HEK293T (cell line): Measurements from ENCODE around the gene CBX6.

Source experiments
- CTCF ChIA-PET: fragments of 350-600 bp; formaldehyde crosslinking; extraction: SDS; loops from one replicate; lab custom pipeline; 2021; ENCODE audit warnings: antibody characterized with exemption, inconsistent platforms; lab: Yijun Ruan, JAX
- POLR2A ChIA-PET: fragments of 350-600 bp; formaldehyde crosslinking; extraction: SDS; loops from one replicate; lab custom pipeline; 2020; ENCODE audit warnings: antibody characterized with exemption, inconsistent platforms; lab: Yijun Ruan, JAX
- DNase-seq: peaks from one replicate; pipeline ENCODE4 v3.0.0; 2012; ENCODE audit warnings: mixed read lengths; ENCODE audit errors: extremely low spot score
- ARNT ChIP-seq: fragments of 450-650 bp; IDR thresholded peaks from 2 replicates; pipeline ENCODE4 v1.6.1; 2017; ENCODE audit warnings: mild to moderate bottlenecking
- BHLHE40 ChIP-seq: fragments of 450-650 bp; IDR thresholded peaks from 2 replicates; pipeline ENCODE4 v1.6.1; 2016; ENCODE audit warnings: mild to moderate bottlenecking, moderate library complexity, borderline replicate concordance
- CTBP1 ChIP-seq: fragments of 450-650 bp; IDR thresholded peaks from 2 replicates; pipeline ENCODE4 v1.6.1; 2016; ENCODE audit warnings: borderline replicate concordance
- ELF4 ChIP-seq: fragments of 450-650 bp; IDR thresholded peaks from 2 replicates; pipeline ENCODE4 v1.6.1; 2017; ENCODE audit warnings: antibody characterized with exemption
- FOXA1 ChIP-seq: fragments of 450-650 bp; IDR thresholded peaks from 2 replicates; pipeline ENCODE4 v1.6.1; 2016; ENCODE audit warnings: mild to moderate bottlenecking
- FOXK2 ChIP-seq: fragments of 450-650 bp; IDR thresholded peaks from 2 replicates; pipeline ENCODE4 v1.6.1; 2016; ENCODE audit warnings: mild to moderate bottlenecking
- FOXM1 ChIP-seq: fragments of 450-650 bp; IDR thresholded peaks from 2 replicates; pipeline ENCODE4 v1.6.1; 2017; ENCODE audit warnings: mild to moderate bottlenecking, borderline replicate concordance
- HDGF ChIP-seq: fragments of 450-650 bp; IDR thresholded peaks from 2 replicates; pipeline ENCODE4 v1.6.1; 2017; ENCODE audit warnings: antibody characterized with exemption, borderline replicate concordance
- L3MBTL2 ChIP-seq: fragments of 450-650 bp; conservative IDR thresholded peaks from 2 replicates; pipeline ENCODE4 v1.6.1; 2016; ENCODE audit warnings: mild to moderate bottlenecking
- LEF1 ChIP-seq: fragments of 450-650 bp; IDR thresholded peaks from 2 replicates; pipeline ENCODE4 v1.6.1; 2017; ENCODE audit warnings: mild to moderate bottlenecking, borderline replicate concordance
- NFRKB ChIP-seq: fragments of 450-650 bp; IDR thresholded peaks from 2 replicates; pipeline ENCODE4 v1.6.1; 2016; ENCODE audit warnings: mild to moderate bottlenecking, moderate library complexity
- PKNOX1 ChIP-seq: fragments of 450-650 bp; IDR thresholded peaks from 2 replicates; pipeline ENCODE4 v1.6.1; 2016
- SP1 ChIP-seq: fragments of 450-650 bp; IDR thresholded peaks from 2 replicates; pipeline ENCODE4 v1.6.1; 2017
- SUZ12 ChIP-seq: fragments of 450-650 bp; IDR thresholded peaks from 2 replicates; pipeline ENCODE4 v1.6.1; 2016; ENCODE audit warnings: mild to moderate bottlenecking
- TARDBP ChIP-seq: fragments of 450-650 bp; IDR thresholded peaks from 2 replicates; pipeline ENCODE4 v1.6.1; 2016
- ZNF384 ChIP-seq: fragments of 450-650 bp; IDR thresholded peaks from 2 replicates; pipeline ENCODE4 v1.6.1; 2016

Gene CBX6

GRCh38 chr22:38871360-38872171 is 450 bp downstream of the CBX6 start:
- no peak for DNase-seq
- TF ChIP-seq FOXM1 (no peak), L3MBTL2 (peak; percentile 74)
- POLR2A ChIA-PET: interaction anchor here (0.7 to 2.0 kb wide), 16 partner anchors 11 to 446 kb away, joined by 3 to 7 read pairs (median 3); no protein-coding TSS in a partner anchor
- CTCF ChIA-PET: interaction anchor here (0.7 to 1.7 kb wide), 3 partner anchors 56 to 102 kb away, joined by 3 to 9 read pairs (median 4); no protein-coding TSS in a partner anchor

DNA sequence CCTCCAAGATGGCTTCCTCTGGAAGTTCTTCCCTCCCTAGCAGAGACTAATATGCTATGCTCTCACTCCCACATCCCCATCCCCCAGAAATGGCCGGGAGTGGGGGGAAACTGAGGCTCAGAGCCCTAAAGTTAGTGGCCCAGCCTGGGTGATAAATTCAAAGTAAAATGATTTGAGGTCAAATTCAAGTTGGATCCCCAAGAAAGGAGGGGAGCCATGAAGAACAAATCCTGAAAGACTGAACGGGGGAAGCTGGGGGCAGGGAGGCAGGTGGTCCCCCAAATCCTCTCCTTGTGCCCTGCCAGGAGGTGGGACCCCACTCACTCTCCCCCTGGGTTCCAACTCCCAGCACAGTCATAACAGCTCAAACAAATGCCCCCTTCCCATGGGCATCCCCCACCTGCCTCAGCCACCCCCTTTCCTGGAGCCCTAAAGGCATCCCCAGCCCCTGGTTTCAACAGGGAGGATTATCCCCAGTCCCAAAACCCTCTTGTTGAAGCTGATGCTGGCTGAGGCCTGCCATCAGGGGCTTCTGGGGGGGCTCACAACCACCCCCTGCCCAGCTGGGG is 1.1 kb downstream of the CBX6 start:
- no peak for DNase-seq
- CTCF ChIA-PET: interaction anchor here (0.6 to 1.7 kb wide), 9 partner anchors 8 to 132 kb away, joined by 3 to 9 read pairs (median 4); no protein-coding TSS in a partner anchor
- TF ChIP-seq SP1 (no peak), CTBP1 (no peak), ARNT (no peak), LEF1 (no peak), FOXK2 (no peak), BHLHE40 (no peak), L3MBTL2 (no peak), SUZ12 (no peak), FOXM1 (no peak), TARDBP (no peak), NFRKB (no peak)
- POLR2A ChIA-PET: interaction anchor here (0.9 to 2.0 kb wide), 8 partner anchors 9 to 133 kb away, joined by 3 to 7 read pairs (median 5); no protein-coding TSS in a partner anchor

DNA sequence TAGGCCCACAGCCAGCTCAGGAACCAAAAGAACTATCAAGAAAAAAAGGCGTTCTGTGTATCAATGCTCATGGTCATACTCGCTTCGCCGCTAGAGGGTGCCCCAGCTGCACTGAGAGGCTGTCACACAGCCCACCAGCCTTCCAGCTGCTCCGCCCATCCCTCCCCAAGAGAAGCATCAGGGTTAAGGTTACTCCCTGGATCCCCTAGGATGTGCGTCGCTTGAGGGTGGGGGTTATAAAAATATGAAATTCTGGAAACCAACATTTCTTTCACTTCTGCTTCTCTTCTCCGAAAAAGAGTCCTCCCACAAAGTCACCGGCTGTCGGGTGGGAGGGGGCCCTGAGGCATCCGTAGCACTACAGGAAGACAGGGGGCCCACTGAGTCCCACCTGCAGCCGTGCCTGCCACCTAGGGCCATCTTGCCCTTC is 1.7 kb downstream of the CBX6 start:
- ChIA-PET POLR2A (interaction anchor here (0.6 to 2.0 kb wide), 7 partner anchors 10 to 133 kb away, joined by 3 to 7 read pairs (median 3); no protein-coding TSS in a partner anchor), CTCF (interaction anchor here (0.6 to 1.7 kb wide), 14 partner anchors 9 to 318 kb away, joined by 3 to 9 read pairs (median 4); no protein-coding TSS in a partner anchor)
- DNase-seq: peak; percentile 86
- TF ChIP-seq LEF1 (no peak), PKNOX1 (peak; percentile 32; the same call in 1 of the 2 replicates)

DNA sequence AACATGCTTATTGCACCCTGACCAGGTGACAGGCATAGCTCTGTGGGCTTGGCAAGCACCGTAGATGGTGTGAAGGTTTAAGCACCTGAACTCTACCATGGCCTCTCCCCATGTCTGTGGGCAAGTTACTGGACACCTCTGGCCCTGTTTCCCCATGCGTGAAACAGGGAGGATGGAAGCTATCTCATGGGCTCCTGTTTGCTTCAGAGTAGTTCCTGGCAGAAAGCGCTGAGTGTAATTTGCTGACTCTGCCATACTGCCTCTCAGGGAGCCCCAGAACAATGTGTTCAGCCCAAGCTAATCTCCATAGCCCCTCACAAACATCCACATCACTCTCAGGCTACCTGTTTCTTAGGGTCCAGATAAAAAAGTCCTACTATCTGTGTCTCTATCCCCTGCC is 2.4 kb downstream of the CBX6 start:
- ChIA-PET POLR2A (interaction anchor here (0.6 to 2.0 kb wide), 3 partner anchors 10 to 134 kb away, joined by 3 to 6 read pairs (median 5); no protein-coding TSS in a partner anchor), CTCF (interaction anchor here (0.6 to 1.7 kb wide), 14 partner anchors 9 to 319 kb away, joined by 3 to 9 read pairs (median 4); no protein-coding TSS in a partner anchor)
- no peak for DNase-seq
- TF ChIP-seq ELF4 (no peak), BHLHE40 (no peak), SP1 (no peak), ARNT (no peak), FOXA1 (no peak), HDGF (no peak), CTBP1 (no peak), SUZ12 (no peak), PKNOX1 (no peak), TARDBP (no peak), L3MBTL2 (no peak), ZNF384 (no peak), FOXK2 (no peak), NFRKB (no peak), LEF1 (no peak), FOXM1 (no peak)

DNA sequence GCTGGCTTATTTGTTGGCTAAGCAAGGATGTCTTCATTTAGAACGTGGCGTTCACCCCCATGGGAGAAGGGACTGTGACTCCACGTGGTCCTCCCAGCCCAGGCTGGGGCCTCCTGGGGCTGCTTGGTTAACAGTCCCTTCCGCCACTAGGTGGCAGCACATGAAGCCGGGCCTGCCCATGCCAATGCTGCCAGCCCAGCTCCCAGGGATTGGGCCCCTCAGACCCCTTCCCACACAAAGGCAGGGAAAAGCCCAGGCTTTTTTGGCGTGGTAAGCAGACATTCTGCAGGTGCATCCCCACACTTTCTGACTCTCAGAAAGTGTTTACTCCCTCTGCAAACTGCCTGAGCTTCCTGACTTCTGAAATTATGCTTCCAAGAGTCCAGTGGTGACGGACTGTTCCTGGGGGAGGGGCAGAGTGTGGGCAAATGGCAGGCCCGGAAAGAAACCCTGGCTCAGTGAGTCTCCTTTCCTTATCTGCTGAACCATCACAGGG is 3.1 kb downstream of the CBX6 start:
- DNase-seq: peak; percentile 84
- ChIA-PET POLR2A (interaction anchor here (0.7 kb wide), 1 partner anchor 32 kb away, joined by 4 read pairs; no protein-coding TSS in a partner anchor), CTCF (interaction anchor here (1.0 to 1.6 kb wide), 4 partner anchors 58 to 134 kb away, joined by 3 to 9 read pairs (median 4); no protein-coding TSS in a partner anchor)
- TF ChIP-seq FOXM1 (no peak), FOXK2 (no peak), FOXA1 (no peak), ELF4 (no peak), BHLHE40 (no peak), HDGF (no peak), PKNOX1 (no peak), SP1 (no peak)

GRCh38 chr22:38868286-38868721 is 3.7 kb downstream of the CBX6 start:
- ChIA-PET POLR2A (interaction anchor here (0.7 kb wide), 1 partner anchor 32 kb away, joined by 4 read pairs; no protein-coding TSS in a partner anchor), CTCF (interaction anchor here (1.1 to 1.6 kb wide), 3 partner anchors 59 to 135 kb away, joined by 4 to 9 read pairs (median 5); no protein-coding TSS in a partner anchor)
- TF ChIP-seq FOXK2: no peak
- TF ChIP-seq PKNOX1: no peak
- TF ChIP-seq HDGF: no peak
- DNase-seq: no peak
